Skeletal muscle satellite cell (primary cell): ENCODE results near the gene CABP2.
"Not testable (repeated sequence)": the region's sequence is repeated elsewhere in the genome, so short reads cannot be mapped to it uniquely, and the experiment has no call there.

Experiments
- H3K27me3 ChIP-seq: 2 replicates; pipeline ENCODE4 v1.7.0; 2013; ENCODE audit warnings: low read length; ENCODE audit not compliant: control insufficient read depth, insufficient read depth
- H3K36me3 ChIP-seq: 2 replicates; pipeline ENCODE4 v1.7.0; 2013; ENCODE audit warnings: mild to moderate bottlenecking, control low read depth, low read length; ENCODE audit not compliant: insufficient read depth
- H3K4me1 ChIP-seq: 2 replicates; pipeline ENCODE4 v1.7.0; 2013; ENCODE audit warnings: low read length; ENCODE audit not compliant: control insufficient read depth, insufficient read depth
- H3K4me2 ChIP-seq: 2 replicates; pipeline ENCODE4 v1.7.0; 2013; ENCODE audit warnings: mild to moderate bottlenecking, low read length
- H3K4me3 ChIP-seq: 2 replicates; pipeline ENCODE4 v1.7.0; 2013; ENCODE audit warnings: low read length
- H3K9ac ChIP-seq: 2 replicates; pipeline ENCODE4 v1.7.0; 2013; ENCODE audit warnings: mild to moderate bottlenecking, low read depth, low read length, moderate library complexity
- H3K9me3 ChIP-seq: replicated peaks from 2 replicates; pipeline ENCODE4 v1.7.0; 2013; ENCODE audit warnings: mild to moderate bottlenecking, control low read depth, low read length

The CABP2 gene

DNA sequence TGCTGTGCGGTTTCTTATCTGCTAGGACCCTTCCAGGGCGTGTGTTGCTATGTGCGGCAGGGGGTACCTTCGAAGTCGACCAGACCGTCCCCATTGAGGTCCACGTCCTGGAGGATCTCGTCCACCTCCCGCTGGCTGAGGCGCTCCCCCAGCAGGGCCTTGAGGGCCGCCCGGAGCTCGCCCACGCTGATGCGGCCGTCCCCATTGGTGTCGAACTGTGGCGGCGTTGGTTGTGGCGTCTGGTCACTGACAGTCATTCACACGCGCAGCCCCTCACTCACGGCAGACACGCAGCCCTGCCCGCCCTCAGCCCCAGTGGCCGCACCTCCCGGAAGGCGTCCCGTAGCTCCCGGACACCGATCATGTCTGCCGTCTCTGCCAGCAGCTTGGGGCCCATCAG lies 3.5 kb downstream of the CABP2 start:
- Histone ChIP-seq H3K4me3 (no peak overlapping the region), H3K9ac (no peak overlapping the region), H3K36me3 (no peaks in the 10 kb centered on the region), H3K4me1 (no peaks in the 10 kb centered on the region), H3K4me2 (no peak overlapping the region), H3K9me3 (no peaks in the 10 kb centered on the region), H3K27me3 (peaks cover 51% of the 10 kb centered on the region)

DNA sequence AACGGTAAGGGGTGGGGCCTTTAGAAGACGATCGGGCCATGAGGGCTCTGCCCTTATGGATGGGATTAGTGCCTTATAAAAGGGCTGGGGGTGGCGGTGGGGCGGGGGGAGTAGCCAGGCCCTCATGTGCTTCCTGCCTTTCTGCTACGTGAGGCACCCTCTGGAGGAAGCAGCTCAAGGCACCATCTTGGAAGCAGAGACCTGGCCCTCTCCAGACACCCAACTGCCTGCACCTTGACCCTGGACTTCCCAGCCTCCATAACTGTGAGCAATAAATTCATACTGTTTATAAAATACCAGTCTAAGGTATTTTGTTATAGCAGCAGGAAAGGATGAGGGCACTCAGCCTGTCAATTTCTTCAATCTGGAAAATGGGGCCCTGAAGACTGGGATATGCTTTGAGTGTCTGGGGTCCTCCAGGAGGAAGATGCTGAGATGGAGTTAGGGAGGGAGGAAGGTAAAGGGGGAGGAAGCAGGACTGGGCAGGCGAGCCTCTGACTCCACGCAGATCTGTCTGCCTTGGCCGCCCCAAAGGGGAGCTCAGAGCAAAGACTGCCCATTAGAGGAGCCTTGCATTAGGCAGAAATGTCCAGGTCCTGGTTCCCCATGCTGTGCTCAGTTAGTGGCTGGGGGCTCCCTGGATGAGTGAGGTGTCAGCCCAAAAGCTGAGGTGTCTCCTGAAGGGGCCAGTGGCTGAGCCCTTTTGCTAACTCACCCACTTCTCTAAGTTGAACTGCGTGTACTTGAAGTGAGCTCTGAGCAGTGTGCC lies 5.3 kb downstream of the CABP2 start:
- peaks cover 42% of the 10 kb centered on the region for H3K27me3 ChIP-seq

DNA sequence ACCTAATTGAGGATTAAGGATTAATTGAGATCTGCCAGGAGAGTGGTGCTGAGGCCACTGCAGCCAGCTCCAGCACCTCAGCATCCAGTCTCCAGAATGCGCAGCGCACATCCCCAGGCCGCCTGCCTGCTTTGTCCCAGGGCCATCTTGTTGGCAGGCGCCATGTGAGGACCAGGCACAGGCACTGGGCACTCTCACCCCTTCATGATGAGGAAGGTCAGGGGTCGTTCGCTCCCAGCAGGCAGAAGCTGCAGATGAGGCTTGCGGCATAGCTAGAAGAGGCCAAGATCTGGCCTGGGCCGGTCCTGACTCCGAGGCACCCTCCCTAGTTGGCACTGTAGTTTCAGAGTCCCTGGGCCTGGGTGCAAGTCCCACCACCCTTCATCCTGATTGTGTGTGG lies 6.4 kb downstream of the CABP2 start:
- Histone ChIP-seq H3K4me1 (no peaks in the 10 kb centered on the region), H3K9ac (no peak overlapping the region), H3K36me3 (no peaks in the 10 kb centered on the region), H3K9me3 (no peaks in the 10 kb centered on the region), H3K27me3 (peaks cover 36% of the 10 kb centered on the region), H3K4me3 (no peak overlapping the region), H3K4me2 (no peak overlapping the region)

More for the DNA sequence above, 5.3 kb downstream of the CABP2 start:
- H3K9ac ChIP-seq, result no peak overlapping the region
- H3K4me3 ChIP-seq, result no peak overlapping the region
- H3K4me1 ChIP-seq, result no peaks in the 10 kb centered on the region
- H3K36me3 ChIP-seq, result no peaks in the 10 kb centered on the region
- no peak overlapping the region for H3K4me2 ChIP-seq
- H3K9me3 ChIP-seq, result no peaks in the 10 kb centered on the region

DNA sequence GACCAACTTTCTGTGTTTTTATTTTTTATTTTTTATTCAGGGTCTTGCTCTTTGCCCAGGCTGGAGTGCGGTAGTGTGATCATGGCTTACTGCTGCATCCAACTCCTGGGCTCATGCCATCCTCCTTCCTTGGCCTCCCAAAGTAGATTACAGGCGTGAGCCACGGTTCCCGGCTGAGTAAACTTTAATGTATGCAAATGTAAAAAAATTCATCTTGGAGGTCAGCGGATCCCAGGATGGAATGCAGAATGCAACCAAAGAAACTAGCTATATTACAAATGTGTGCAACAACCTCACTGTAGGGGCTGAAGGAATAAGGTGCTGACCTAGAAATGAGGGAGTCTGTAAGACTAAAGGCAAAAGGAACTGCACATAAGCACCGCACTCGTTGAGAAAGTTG lies 9.1 kb downstream of the CABP2 start:
- Histone ChIP-seq H3K4me3 (no peak overlapping the region), H3K9ac (no peak overlapping the region), H3K4me2 (no peak overlapping the region), H3K9me3 (no peaks in the 10 kb centered on the region), H3K27me3 (peaks cover 28% of the 10 kb centered on the region), H3K4me1 (no peaks in the 10 kb centered on the region), H3K36me3 (no peaks in the 10 kb centered on the region)

DNA sequence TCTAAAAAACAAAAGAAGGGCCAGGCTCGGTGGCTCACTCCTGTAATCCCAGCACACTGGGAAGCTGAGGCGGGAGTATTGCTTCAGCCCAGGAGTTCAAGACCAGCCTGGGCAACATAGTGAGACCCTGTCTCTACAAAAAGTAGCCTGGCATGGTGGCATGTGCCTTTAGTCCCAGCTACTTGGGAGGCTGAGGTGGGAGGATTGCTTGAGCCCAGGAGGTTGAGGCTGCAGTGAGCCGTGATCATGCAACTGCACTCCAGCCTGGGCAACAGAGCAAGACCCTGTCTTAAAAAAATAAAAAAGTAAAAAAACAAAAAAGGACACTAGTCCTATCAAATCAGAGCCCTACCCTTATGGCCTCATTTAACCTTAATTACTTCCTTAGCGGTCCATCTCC lies 11.7 kb downstream of the CABP2 start:
- H3K9me3 ChIP-seq, H3K9ac ChIP-seq, H3K4me3 ChIP-seq, H3K4me2 ChIP-seq, H3K36me3 ChIP-seq: not testable (repeated sequence)
- Histone ChIP-seq H3K4me1 (peaks cover 14% of the 10 kb centered on the region), H3K27me3 (peaks cover 12% of the 10 kb centered on the region)

DNA sequence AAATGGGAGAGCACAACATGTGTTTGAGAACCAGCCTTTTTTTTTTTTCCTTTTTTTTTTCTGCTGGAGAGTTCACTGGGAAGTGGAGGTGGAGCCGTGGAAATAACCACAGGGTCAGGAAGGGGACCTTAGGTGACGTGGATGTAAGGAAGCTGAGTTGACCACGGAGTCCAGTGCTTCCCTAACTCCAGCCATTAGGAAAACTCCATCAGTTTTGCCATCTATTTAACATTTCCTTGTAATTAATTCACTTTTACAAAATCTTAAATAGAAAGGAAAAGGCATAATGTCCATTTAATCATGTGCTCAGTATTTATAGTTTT lies 13.3 kb downstream of the CABP2 start:
- no peaks in the 10 kb centered on the region for H3K9me3 ChIP-seq
- H3K4me3 ChIP-seq, result no peak overlapping the region
- H3K4me2 ChIP-seq, result no peak overlapping the region
- no peak overlapping the region for H3K9ac ChIP-seq
- no peaks in the 10 kb centered on the region for H3K36me3 ChIP-seq
- H3K27me3 ChIP-seq, result peaks cover 6% of the 10 kb centered on the region
- H3K4me1 ChIP-seq, result peaks cover 21% of the 10 kb centered on the region

DNA sequence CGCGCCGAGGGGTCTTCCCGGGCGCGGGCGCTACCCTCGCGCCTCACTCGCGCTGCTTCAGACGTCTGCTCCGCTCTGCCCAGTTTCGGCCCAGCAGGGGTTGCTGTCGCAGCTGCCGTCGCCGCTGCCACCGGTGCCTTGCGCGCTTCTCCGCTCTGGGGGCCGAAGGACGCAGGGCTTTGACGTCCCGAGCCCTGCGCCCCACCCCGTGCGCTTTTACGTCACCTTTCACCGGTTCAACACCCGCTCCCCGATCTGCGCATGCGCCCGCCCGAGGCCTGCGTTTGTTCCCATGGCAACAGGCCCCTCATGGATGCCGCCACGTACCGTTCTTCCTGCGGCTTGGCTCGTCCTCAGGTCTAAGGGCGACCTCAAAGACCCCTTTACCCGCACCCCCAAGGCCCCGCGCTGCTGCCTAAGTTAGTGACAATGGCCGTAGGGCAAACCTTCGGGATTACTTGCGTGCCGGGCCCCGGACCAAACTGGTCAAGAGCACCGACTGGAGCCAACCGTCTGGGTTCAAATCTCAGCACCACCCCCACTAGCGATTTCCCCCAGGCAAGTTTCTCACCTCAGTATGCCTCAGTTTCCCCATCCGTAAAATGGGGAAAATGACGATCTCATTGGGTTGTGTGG lies 14.6 kb downstream of the CABP2 start:
- peak overlapping the region; percentile 88 for H3K4me2 ChIP-seq
- H3K9me3 ChIP-seq, result no peaks in the 10 kb centered on the region
- peak overlapping the region; percentile 84 for H3K9ac ChIP-seq
- no peaks in the 10 kb centered on the region for H3K27me3 ChIP-seq
- H3K36me3 ChIP-seq, result no peaks in the 10 kb centered on the region
- peaks cover 26% of the 10 kb centered on the region for H3K4me1 ChIP-seq
- peak overlapping the region; percentile 91 for H3K4me3 ChIP-seq

DNA sequence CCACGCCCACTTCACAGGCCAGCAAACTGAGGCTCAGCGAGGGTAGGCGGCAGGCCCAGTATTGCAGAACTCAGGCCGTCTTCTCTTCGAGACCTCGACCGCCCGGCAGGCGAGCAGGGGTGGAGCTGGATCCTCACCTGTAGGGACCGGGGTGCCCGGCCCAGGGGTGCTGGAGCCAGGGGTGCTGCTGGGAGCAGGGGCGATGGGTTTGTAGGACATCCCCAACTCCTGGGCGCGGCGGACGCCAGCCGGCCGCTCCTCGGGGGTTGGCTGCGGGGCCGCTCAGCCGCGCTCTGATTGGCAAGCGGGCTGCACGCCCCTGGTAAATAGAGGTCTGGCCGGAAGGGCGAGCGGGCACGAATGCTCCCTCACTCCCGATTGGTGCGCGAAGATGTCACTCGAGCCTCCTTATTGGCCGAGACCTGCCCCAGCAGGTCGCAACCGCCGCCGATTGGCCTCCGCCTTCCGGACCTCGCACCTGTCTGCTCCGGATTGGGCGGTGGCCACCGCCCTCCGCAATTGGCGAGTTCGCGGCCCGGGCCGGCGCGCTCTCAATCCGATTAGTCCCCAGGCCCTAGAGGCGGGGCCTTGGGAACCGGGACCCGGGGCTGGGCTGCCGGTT lies 15.3 kb downstream of the CABP2 start, which contains the start of gene CDK2AP2:
TSS of gene CDK2AP2 (minus strand) at position 299 of the 622 bp plus-strand sequence. CDS start at position 219, 80 bp downstream.
- Histone ChIP-seq H3K4me2 (peak within 1 kb of the TSS; percentile 88), H3K4me3 (peak within 1 kb of the TSS; percentile 91), H3K27me3 (no peaks in the 10 kb centered on the region), H3K4me1 (peaks cover 27% of the 10 kb centered on the region), H3K36me3 (no peaks in the 10 kb centered on the region), H3K9ac (peak within 1 kb of the TSS; percentile 84), H3K9me3 (no peaks in the 10 kb centered on the region)

DNA sequence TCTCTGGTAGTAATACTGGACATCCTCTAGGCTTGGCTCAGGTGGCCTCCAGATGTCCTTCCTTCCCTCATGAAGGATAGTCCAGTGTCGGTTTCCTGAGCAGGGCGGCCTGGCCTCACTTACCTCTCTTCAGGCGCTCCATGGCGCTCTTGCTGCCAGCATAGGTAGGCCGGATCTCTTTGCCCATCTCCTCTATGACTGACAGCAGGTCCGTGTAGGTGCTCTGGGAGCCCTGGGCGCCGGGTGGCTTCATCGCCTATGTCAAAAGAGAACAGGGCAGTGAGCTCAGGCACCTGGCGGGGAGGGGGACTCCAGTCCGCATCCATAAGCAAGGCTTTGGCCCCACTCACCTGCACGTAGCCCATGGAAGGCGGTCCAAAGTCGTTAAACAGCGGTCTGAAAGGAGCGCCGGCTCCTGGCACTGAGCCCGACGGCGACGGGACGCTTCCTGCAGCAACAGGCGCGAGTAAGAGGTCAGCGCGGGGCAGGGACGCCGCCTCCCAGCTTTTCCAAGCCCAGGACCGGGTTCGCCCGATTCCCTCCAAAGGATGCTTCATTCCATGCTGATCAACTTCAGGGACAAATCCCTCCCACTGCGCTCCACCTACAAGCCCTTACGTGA lies 15.9 kb downstream of the CABP2 start:
- peak overlapping the region; percentile 91 for H3K4me3 ChIP-seq
- no peaks in the 10 kb centered on the region for H3K9me3 ChIP-seq
- H3K36me3 ChIP-seq, result no peaks in the 10 kb centered on the region
- peaks cover 27% of the 10 kb centered on the region for H3K4me1 ChIP-seq
- H3K9ac ChIP-seq, result peak overlapping the region; percentile 76
- H3K27me3 ChIP-seq, result no peaks in the 10 kb centered on the region
- H3K4me2 ChIP-seq, result peak overlapping the region; percentile 88

DNA sequence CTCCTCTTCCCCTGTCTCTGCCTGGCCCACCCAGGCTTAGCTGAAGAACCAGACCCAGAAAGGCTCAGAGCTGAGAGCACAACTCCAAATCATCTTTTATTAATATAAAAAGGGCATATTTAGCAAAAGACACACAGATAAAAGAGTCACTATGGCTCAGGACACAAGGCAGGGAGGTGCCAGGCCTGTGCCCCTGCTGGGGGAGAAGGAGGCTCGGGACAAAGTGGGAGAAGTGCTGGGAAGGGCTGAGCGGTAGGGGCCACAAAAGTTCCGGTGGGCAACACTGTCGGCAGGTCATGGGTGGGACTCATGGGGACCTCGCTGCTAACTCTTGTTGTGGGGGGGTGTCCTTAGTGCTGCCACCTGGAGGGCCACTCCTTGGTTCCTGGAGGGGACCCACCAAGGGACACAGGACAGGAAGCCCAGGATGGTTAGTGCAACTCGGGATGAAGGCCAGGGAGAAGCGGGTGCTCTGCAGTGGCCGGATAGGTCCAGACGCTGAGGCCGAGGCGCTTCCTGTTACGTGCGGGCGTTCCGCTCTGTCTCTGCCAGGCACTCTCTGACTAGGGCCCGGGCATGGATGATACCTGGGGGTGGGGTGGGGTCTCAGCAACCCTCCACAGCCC lies 16.7 kb downstream of the CABP2 start:
- Histone ChIP-seq H3K4me1 (peaks cover 27% of the 10 kb centered on the region), H3K4me3 (no peak overlapping the region), H3K27me3 (no peaks in the 10 kb centered on the region), H3K9me3 (no peaks in the 10 kb centered on the region), H3K36me3 (peaks cover 5% of the 10 kb centered on the region), H3K4me2 (no peak overlapping the region), H3K9ac (peak overlapping the region; percentile 19)
